Measurements from ENCODE around the gene HIC1. TPM values are rescaled to one million over a fixed set of nuclear protein-coding genes. Genes with fewer than 3 reads are reported as not detected.

The HIC1 gene
- total and polyA plus RNA-seq, 9 of the 15 experiments (the other 6 are each of a cell fraction or from before 2014, with no cell fraction given): 0.01 to 2.5 (median 0.18) TPM

DNA sequence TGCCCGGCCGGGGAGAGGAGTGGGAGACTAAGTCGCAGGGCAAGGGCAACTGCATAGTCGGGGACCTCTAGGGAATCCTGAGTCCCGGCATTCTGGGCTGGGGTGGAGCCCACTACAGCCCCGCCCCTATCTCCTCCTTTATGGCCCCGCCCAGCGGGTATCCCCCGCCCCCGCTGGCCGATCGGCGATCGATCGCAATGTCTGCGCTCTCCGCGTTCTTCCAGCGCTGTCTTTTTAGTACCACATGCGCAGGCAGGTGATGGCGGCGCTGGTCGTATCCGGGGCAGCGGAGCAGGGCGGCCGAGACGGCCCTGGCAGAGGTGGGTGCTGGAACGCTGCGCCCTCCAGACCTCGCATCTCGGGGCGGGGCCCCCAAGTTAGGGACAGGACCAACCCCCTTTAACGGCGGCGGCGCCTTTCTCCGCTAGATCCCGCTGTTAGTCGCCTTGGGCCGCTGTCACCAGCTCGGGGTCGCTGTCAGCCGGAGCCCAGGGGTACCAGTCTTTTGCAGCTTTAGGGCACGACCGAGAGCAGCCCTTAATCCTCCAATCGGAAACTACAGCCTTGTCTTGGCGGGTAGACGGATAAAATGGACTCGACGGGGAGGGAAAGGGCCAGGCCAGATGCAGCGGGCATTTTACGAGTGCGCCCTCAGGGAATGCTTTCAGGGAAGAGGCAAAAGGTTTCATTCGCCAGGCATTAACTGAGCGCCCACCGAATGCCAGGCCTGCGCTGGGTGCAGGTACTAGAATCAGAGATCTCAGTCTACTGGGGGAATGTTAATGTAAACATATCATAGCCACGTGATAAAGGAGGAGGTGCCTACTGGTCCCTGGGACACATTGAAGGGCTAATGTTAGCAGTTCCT is 24.8 kb upstream of the HIC1 start, which contains the start of gene DPH1 (continued):
- TF ChIP-seq, protein P1, sequence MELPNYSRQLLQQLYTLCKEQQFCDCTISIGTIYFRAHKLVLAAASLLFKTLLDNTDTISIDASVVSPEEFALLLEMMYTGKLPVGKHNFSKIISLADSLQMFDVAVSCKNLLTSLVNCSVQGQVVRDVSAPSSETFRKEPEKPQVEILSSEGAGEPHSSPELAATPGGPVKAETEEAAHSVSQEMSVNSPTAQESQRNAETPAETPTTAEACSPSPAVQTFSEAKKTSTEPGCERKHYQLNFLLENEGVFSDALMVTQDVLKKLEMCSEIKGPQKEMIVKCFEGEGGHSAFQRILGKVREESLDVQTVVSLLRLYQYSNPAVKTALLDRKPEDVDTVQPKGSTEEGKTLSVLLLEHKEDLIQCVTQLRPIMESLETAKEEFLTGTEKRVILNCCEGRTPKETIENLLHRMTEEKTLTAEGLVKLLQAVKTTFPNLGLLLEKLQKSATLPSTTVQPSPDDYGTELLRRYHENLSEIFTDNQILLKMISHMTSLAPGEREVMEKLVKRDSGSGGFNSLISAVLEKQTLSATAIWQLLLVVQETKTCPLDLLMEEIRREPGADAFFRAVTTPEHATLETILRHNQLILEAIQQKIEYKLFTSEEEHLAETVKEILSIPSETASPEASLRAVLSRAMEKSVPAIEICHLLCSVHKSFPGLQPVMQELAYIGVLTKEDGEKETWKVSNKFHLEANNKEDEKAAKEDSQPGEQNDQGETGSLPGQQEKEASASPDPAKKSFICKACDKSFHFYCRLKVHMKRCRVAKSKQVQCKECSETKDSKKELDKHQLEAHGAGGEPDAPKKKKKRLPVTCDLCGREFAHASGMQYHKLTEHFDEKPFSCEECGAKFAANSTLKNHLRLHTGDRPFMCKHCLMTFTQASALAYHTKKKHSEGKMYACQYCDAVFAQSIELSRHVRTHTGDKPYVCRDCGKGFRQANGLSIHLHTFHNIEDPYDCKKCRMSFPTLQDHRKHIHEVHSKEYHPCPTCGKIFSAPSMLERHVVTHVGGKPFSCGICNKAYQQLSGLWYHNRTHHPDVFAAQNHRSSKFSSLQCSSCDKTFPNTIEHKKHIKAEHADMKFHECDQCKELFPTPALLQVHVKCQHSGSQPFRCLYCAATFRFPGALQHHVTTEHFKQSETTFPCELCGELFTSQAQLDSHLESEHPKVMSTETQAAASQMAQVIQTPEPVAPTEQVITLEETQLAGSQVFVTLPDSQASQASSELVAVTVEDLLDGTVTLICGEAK (IDR thresholded peaks at IDR 0.05): no peak
- TF ChIP-seq, protein P1 (CRISPR knock-in tag; IDR thresholded peaks at IDR 0.05): no peak
- no peak for TF ChIP-seq CUX1 (CRISPR knock-in tag; IDR thresholded peaks at IDR 0.05)
- TF ChIP-seq ETS2 (tag; IDR thresholded peaks at IDR 0.05; ENCODE audit: borderline replicate concordance, poor library complexity, severe bottlenecking): no peak
- no peak for TF ChIP-seq ILF3 (IDR thresholded peaks at IDR 0.05; ENCODE audit: borderline replicate concordance)
- no peak; the same call in 1 of the 2 replicates for TF ChIP-seq GABPA (tag; conservative IDR thresholded peaks at IDR 0.05; ENCODE audit: low read depth)
- no peak for TF ChIP-seq EWSR1 (IDR thresholded peaks at IDR 0.05; ENCODE audit: borderline replicate concordance, low read depth, partially characterized antibody)
- TF ChIP-seq ZNF695 (CRISPR knock-in tag; IDR thresholded peaks at IDR 0.05): no peak
- TF ChIP-seq TARDBP (IDR thresholded peaks at IDR 0.05): no peak
- TF ChIP-seq ZNF133 (CRISPR knock-in tag; IDR thresholded peaks at IDR 0.05): no peak
- no peak for TF ChIP-seq RAD21 (CRISPR knock-in tag; conservative IDR thresholded peaks at IDR 0.05 in 1 of 2, IDR thresholded peaks at IDR 0.05 in 1 of 2)
- no peak for TF ChIP-seq NR2F6 (CRISPR knock-in tag; IDR thresholded peaks at IDR 0.05)
- TF ChIP-seq RFX5 (IDR thresholded peaks at IDR 0.05; ENCODE audit: low read depth, low read length): no peak

All from K562 (cell line).